ENCODE results near the gene MFRP.

MFRP gene

GRCh38 chr11:119338318-119338890 is 8.1 kb downstream of the MFRP start:
- peak; percentile 88 for DNase-seq (ENCODE audit: low spot score)

- DNase-seq (ENCODE audit: low spot score), result peak; percentile 76
Measured at GRCh38 chr11:119337581-119338317, 8.8 kb downstream of the MFRP start.

DNA sequence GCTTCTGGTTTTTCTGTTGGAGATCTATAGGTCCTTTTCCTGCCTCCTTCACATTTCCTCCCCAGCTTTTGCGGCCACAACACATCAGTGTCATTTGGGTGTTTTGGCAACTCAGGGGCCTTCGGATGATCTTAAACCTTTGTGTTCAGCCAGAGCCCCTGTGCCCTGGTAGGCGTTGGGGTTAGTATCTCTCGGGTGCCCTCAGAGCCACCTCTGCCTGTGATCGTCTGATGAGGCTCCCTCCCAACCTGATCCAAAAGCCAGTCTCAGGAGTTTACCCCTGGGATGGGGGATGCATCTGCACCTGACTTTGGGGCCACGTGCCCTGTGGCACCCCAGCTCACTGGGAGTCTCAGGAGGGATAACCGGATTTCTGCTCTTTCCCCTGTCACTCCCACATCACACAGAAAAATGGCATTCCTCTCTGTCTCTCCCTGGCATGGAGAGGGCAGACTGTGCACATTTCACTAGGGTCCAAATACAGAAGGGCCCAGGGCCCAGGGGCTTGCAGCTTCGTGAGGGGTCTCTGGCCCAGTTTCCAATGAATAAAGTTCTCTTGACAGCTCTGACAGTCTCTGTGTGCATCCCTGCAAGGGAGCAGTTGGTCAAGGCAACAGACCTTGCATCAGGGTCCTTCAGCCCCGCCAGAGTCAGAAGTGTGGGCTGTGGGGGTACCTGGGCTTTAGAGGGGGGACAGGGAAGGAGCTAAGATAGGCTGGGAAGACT is 9.6 kb downstream of the MFRP start:
- no peak for DNase-seq (ENCODE audit: low spot score)

DNA sequence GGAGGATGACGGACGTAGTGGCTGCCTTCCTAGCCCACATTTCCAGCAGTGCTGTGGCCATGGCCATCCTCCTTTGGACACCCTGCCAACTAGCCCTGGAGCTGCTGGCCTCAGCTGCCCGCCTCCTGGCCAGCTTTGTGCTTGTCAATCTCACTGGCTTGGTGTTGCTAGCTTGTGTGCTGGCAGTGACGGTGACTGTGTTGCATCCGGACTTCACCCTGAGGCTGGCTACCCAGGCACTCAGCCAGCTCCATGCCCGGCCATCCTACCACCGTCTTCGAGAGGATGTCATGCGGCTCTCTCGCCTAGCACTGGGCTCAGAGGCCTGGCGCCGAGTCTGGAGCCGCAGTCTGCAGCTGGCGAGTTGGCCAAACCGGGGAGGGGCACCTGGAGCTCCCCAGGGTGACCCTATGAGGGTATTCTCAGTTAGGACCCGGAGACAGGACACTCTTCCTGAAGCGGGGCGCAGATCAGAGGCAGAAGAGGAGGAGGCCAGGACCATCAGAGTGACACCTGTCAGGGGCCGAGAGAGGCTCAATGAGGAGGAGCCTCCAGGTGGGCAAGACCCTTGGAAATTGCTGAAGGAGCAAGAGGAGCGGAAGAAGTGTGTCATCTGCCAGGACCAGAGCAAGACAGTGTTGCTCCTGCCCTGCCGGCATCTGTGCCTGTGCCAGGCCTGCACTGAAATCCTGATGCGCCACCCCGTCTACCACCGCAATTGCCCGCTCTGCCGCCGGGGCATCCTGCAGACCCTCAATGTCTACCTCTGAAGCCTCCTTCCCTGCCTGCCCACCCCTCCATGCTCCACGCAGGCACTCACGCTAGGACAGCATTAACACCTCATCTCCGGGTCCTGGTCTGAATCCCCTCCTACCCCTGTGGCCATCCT is 10.6 kb downstream of the MFRP start:
- DNase-seq (ENCODE audit: low spot score), result no peak

GRCh38 chr11:119335091-119335654 is 11.3 kb downstream of the MFRP start:
- DNase-seq (ENCODE audit: low spot score), result no peak

- peak; percentile 99 for DNase-seq (ENCODE audit: low spot score)
Measured at GRCh38 chr11:119334174-119334930, 12.2 kb downstream of the MFRP start, which contains the start of gene RNF26. TSS of gene RNF26 (plus strand) at chr11:119334527. CDS start at chr11:119335123, 596 bp downstream.

DNA sequence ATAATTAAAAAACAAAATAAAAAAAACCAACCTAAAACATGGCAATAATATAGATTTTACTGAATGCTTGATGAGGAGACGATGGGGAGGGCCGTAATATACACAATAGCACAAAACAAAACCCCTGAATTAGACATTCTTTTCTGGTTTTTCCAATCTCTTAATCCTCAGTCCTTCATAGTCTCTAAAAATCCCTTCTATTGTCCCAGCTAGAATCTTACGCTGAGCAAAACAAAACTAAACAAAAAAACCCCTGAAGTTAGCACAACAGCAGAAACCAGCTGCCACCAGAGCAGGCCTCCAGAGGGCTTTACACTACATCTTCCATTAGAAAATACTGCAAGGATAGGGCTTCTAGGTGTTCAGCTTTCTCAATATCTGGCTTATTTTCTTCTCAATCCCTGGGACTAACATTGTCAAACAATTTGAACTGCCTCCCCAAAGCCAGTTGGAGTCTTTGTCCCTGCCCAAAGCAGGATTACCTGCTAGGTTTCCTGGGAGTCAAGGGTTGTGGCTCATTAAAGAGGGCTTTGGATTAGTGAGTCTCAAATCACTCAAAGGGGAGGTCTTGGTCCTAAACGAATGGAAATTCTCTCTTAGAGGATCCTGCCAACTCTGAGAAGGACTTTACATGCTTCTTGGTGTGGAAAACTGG is 14.3 kb downstream of the MFRP start:
- no peak for DNase-seq (ENCODE audit: low spot score)

GRCh38 chr11:119330237-119330636 is 16.3 kb downstream of the MFRP start:
- DNase-seq (ENCODE audit: low spot score), result no peak

- DNase-seq (ENCODE audit: low spot score), result no peak
Measured at GRCh38 chr11:119329320-119329719, 17.2 kb downstream of the MFRP start.

GRCh38 chr11:119324189-119324588 is 22.3 kb downstream of the MFRP start:
- DNase-seq (ENCODE audit: low spot score), result no peak

DNA sequence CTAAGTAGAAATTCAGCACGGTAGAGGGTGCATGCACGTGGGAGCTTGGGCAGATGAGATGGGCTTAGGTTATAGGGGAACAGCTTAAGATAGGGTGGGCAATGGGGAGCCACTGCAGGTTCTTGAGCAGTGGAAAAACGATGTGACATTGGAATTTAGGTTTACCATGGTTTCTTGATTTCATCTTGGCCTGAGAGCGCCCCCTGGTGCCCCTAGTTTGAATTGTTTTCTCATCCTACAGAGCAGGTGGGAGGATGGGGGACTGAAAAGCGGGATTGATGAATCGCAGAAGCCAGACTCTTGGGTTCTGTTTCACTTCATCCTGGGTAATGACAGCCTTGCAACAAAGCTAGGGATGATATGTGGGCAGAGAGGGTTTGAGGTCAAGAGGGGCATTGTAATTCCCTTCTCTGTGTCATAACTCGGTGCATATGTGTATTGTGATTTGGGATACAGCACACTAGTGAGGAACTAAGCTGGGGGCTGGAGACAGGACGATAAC is 22.9 kb downstream of the MFRP start:
- peak; percentile 87 for DNase-seq (ENCODE audit: low spot score)

GRCh38 chr11:119322921-119323531 is 23.5 kb downstream of the MFRP start:
- DNase-seq (ENCODE audit: low spot score), result no peak

DNA sequence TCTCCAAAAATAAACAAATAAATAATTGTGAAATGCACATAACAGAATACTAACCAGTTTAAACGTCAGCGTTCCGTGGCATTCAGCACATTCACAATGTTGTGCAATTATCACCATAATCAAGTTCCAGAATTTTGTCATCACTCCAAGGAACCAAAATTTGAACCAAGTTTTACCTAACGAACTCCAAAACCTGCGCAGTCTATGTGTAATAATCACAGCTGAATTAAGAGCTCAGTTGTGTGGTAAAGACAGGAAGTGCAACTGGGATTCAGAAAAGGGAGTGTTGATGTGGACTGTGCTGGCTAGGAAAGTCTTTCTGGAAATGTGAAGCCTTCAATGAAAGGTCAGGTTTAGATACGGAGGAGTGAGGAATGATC is 24.2 kb downstream of the MFRP start:
- DNase-seq (ENCODE audit: low spot score), result no peak

DNA sequence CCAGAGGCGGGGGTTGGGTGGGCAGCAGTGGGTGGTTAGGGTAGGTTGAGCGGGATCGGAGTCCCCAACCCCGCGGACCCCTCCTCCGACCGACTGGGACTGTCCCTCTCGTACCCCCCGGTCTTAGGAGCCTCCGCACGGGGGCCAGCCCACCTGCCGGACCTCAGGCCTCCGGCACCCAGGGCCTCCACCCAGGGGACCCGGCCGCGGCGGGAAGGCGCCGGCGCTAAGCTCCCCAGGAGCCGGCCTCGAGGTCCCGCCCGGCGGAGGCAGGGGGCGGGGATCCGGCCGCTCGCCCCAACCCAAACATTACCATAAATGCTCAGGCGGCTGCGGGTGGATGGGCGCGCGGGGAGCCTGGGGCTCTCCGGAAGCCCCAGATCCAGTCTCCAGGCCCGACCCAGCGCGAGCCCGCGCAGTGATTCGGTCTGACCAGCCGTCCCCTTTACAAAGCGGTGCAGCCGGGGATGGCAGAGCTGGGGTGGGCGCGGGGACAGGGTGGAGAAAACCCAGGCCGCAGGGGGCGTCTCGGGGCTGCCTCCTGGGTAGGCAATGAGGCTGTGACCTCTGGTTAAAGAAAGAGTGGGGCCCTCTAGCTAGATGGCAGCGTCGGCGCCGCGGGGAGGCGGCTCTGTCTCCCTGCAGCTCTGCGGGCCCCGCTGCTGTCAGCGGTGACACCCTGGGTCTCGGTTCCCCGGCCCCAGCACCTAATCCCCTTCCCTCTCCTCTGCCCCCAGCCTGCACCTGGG is 25.6 kb downstream of the MFRP start:
- DNase-seq (ENCODE audit: low spot score), result peak; percentile 60

GRCh38 chr11:119320240-119320775 is 26.2 kb downstream of the MFRP start:
- DNase-seq (ENCODE audit: low spot score), result no peak

GRCh38 chr11:119319700-119320239 is 26.7 kb downstream of the MFRP start:
- DNase-seq (ENCODE audit: low spot score), result no peak

GRCh38 chr11:119319136-119319699 is 27.3 kb downstream of the MFRP start:
- no peak for DNase-seq (ENCODE audit: low spot score)

Data from cerebellar cortex (tissue), 1 donor.